ENCODE data around the gene TGFBR3L. TPM values are rescaled to one million over a fixed set of nuclear protein-coding genes. Genes with fewer than 3 reads are reported as not detected.
A peak's percentile ranks its signal among the peaks of the same experiment; 100 is the strongest.

TGFBR3L gene
- total RNA-seq, 1 experiment from 2014 or later, result 3.3 TPM

- peak overlapping the region; percentile 80 for H3K27ac Mint-ChIP-seq (ENCODE audit: low read depth, unreplicated experiment)
- ChIA-PET POLR2A (interaction anchor here (0.5 to 1.8 kb wide), 5 partner anchors 17 to 31 kb away, joined by 3 to 5 read pairs (median 4); partner anchors contain the start of gene LRRC8E), CTCF (interaction anchor here (0.9 kb wide), 1 partner anchor 13 kb away, joined by 3 read pairs; no protein-coding TSS in a partner anchor)
- H3K36me3 Mint-ChIP-seq (ENCODE audit: insufficient read depth, unreplicated experiment), result peaks cover 7% of the 10 kb centered on the region
- peaks cover 21% of the 10 kb centered on the region for H3K4me1 Mint-ChIP-seq (ENCODE audit: insufficient read depth, unreplicated experiment)
- BruUV-seq (replicated peaks), result no TSS peak
- peak; percentile 95 for DNase-seq (ENCODE audit: unreplicated experiment)
- no peaks in the 10 kb centered on the region for H3K9me3 Mint-ChIP-seq (ENCODE audit: unreplicated experiment)
- peak overlapping the region; percentile 68 for H3K4me3 Mint-ChIP-seq (ENCODE audit: unreplicated experiment)
- intact Hi-C loops (cut with micrococcal nuclease), result no loop called here
- no peak for TF ChIP-seq CTCF (IDR thresholded peaks at IDR 0.05; ENCODE audit: unreplicated experiment)
- H3K27me3 Mint-ChIP-seq (ENCODE audit: insufficient read depth, unreplicated experiment), result no peaks in the 10 kb centered on the region
Measured at GRCh38 chr19:7871437-7872305, 43.0 kb upstream of the TGFBR3L start.

GRCh38 chr19:7872306-7873204 lies 42.1 kb upstream of the TGFBR3L start:
- Mint-ChIP-seq H3K27me3 (ENCODE audit: insufficient read depth, unreplicated experiment) (no peaks in the 10 kb centered on the region), H3K36me3 (ENCODE audit: insufficient read depth, unreplicated experiment) (peaks cover 7% of the 10 kb centered on the region), H3K4me1 (ENCODE audit: insufficient read depth, unreplicated experiment) (peaks cover 25% of the 10 kb centered on the region), H3K4me3 (ENCODE audit: unreplicated experiment) (peak overlapping the region; percentile 68), H3K27ac (ENCODE audit: low read depth, unreplicated experiment) (no peak overlapping the region), H3K9me3 (ENCODE audit: unreplicated experiment) (no peaks in the 10 kb centered on the region)
- CTCF ChIA-PET, result interaction anchor here (1.3 kb wide), 1 partner anchor 20 kb away, joined by 5 read pairs; no protein-coding TSS in a partner anchor
- BruUV-seq (replicated peaks), result no TSS peak
- POLR2A ChIA-PET, result interaction anchor here (0.5 to 1.8 kb wide), 3 partner anchors 16 to 29 kb away, joined by 4 to 5 read pairs (median 4); partner anchors contain the start of gene LRRC8E
- intact Hi-C loops (cut with micrococcal nuclease), result no loop called here
- TF ChIP-seq CTCF (IDR thresholded peaks at IDR 0.05; ENCODE audit: unreplicated experiment), result no peak
- no peak for DNase-seq (ENCODE audit: unreplicated experiment)

- intact Hi-C loops (cut with micrococcal nuclease), result no loop called here
- H3K27me3 Mint-ChIP-seq (ENCODE audit: insufficient read depth, unreplicated experiment), result no peaks in the 10 kb centered on the region
- POLR2A ChIA-PET, result no interaction called here
- H3K36me3 Mint-ChIP-seq (ENCODE audit: insufficient read depth, unreplicated experiment), result peaks cover 7% of the 10 kb centered on the region
- BruUV-seq (replicated peaks), result no TSS peak
- TF ChIP-seq CTCF (IDR thresholded peaks at IDR 0.05; ENCODE audit: unreplicated experiment), result no peak
- H3K4me1 Mint-ChIP-seq (ENCODE audit: insufficient read depth, unreplicated experiment), result peaks cover 25% of the 10 kb centered on the region
- CTCF ChIA-PET, result interaction anchor here (1.3 kb wide), 1 partner anchor 21 kb away, joined by 5 read pairs; no protein-coding TSS in a partner anchor
- no peak overlapping the region for H3K27ac Mint-ChIP-seq (ENCODE audit: low read depth, unreplicated experiment)
- DNase-seq (ENCODE audit: unreplicated experiment), result no peak
- no peak overlapping the region for H3K4me3 Mint-ChIP-seq (ENCODE audit: unreplicated experiment)
- H3K9me3 Mint-ChIP-seq (ENCODE audit: unreplicated experiment), result no peaks in the 10 kb centered on the region
Measured at GRCh38 chr19:7873304-7874075, 41.1 kb upstream of the TGFBR3L start.

All from MCF 10A (cell line).